GM12878 (cell line): ENCODE data around the gene CWF19L2. TPM values are rescaled to one million over a fixed set of nuclear protein-coding genes. Genes with fewer than 3 reads are reported as not detected.

ENCODE experiments used
- ATAC-seq: fragments of 200-7000 bp; cut with Tn5 transposase; 3 replicates; pipeline ENCODE4 v1.9.1; 2020; ENCODE audit warnings: mild to moderate bottlenecking, moderate library complexity
- BruUV-seq: library from RNA; stranded (reverse); fragments of 400-500 nt; replicated peaks from 2 replicates; lab custom pipeline; 2021; lab: Mats Ljungman, UMichigan
- CTCF ChIA-PET: fragments of 300-600 bp; sonication (Branson Sonifier 250); formaldehyde crosslinking; extraction: SDS; loops from one replicate; lab custom pipeline; 2021; ENCODE audit warnings: inconsistent platforms; lab: Yijun Ruan, JAX
- POLR2A ChIA-PET: fragments of 350-600 bp; formaldehyde crosslinking; extraction: SDS; loops from one replicate; lab custom pipeline; 2021; ENCODE audit warnings: inconsistent platforms; lab: Charles Lee
- RAD21 ChIA-PET: fragments of 300-600 bp; sonication (Branson Sonifier 250); formaldehyde crosslinking; loops from one replicate; lab custom pipeline; 2023; ENCODE audit warnings: antibody characterized with exemption; ENCODE audit not compliant: unreplicated experiment; lab: Charles Lee
- SMC1A ChIA-PET: fragments of 300-600 bp; sonication (Branson Sonifier 250); formaldehyde crosslinking; loops from one replicate; lab custom pipeline; 2023; ENCODE audit not compliant: unreplicated experiment, uncharacterized antibody; lab: Charles Lee
- DNase-seq: peaks from one replicate; pipeline ENCODE4 v3.0.0-alpha.2; 2011; ENCODE audit warnings: low read depth, low spot score
- FAIRE-seq: peaks from 3 replicates; lab custom pipeline; 2011; peaks lifted over from hg19 to GRCh38; lab: Jason Lieb, UNC
- H2AFZ ChIP-seq: 2 replicates; pipeline ENCODE4 v1.6.0; 2011; ENCODE audit warnings: low read depth, low read length, control low read depth; ENCODE audit not compliant: control insufficient read depth
- H3K27ac ChIP-seq: 2 replicates; pipeline ENCODE4 v1.5.1; 2011; ENCODE audit warnings: control low read depth; ENCODE audit not compliant: control insufficient read depth, insufficient read depth
- H3K27me3 ChIP-seq, 2 experiments: replicated peaks in 1 of 2; 2 replicates each; pipeline versions ENCODE4 v1.6.0 to v1.6.1; 2011; ENCODE audit warnings: low read length in 1 of 2; ENCODE audit not compliant: control insufficient read depth in 2 of 2, insufficient read depth in 2 of 2
- H3K36me3 ChIP-seq, 2 experiments: 2 replicates each; pipeline ENCODE4 v1.5.1; 2011; ENCODE audit warnings: low read length in 1 of 2; ENCODE audit not compliant: control insufficient read depth in 2 of 2, insufficient read depth in 2 of 2
- H3K4me1 ChIP-seq: 2 replicates; pipeline ENCODE4 v1.6.1; 2011; ENCODE audit warnings: mild to moderate bottlenecking, low read length, moderate library complexity, mixed read lengths; ENCODE audit not compliant: control insufficient read depth, insufficient read depth
- H3K4me2 ChIP-seq: 2 replicates; pipeline ENCODE4 v1.6.0; 2011; ENCODE audit warnings: control low read depth; ENCODE audit not compliant: control insufficient read depth, insufficient read depth
- H3K4me3 ChIP-seq: fragments of 200-600 bp; sonication (generic); 2 replicates; pipeline ENCODE4 v1.5.1; 2016
- H3K79me2 ChIP-seq: 2 replicates; pipeline ENCODE4 v1.6.0; 2011; ENCODE audit warnings: low read length; ENCODE audit not compliant: control insufficient read depth, insufficient read depth
- H3K9ac ChIP-seq: 2 replicates; pipeline ENCODE4 v1.8.0; 2011; ENCODE audit warnings: low read length, control low read depth, mixed read lengths; ENCODE audit not compliant: control insufficient read depth, insufficient read depth
- H3K9me3 ChIP-seq: replicated peaks from 3 replicates; pipeline ENCODE4 v1.5.1; 2011; ENCODE audit warnings: mild to moderate bottlenecking, low read length; ENCODE audit not compliant: control insufficient read depth, insufficient read depth
- H4K20me1 ChIP-seq: 2 replicates; pipeline ENCODE4 v1.6.0; 2011; ENCODE audit not compliant: control insufficient read depth, insufficient read depth
- CEBPB ChIP-seq, 2 experiments: fragments of 150-350 bp in 1 of 2; IDR thresholded peaks; 2 replicates each; pipeline ENCODE4 v1.6.1; 2012 to 2014; ENCODE audit warnings: low read depth in 2 of 2, low read length in 2 of 2, borderline replicate concordance in 1 of 2, inconsistent platforms in 1 of 2
- GABPA ChIP-seq: IDR thresholded peaks from 2 replicates; pipeline ENCODE4 v1.6.1; 2014; ENCODE audit warnings: antibody characterized with exemption, low read depth, mild to moderate bottlenecking, inconsistent platforms
- MTA2 ChIP-seq: fragments of 450-650 bp; IDR thresholded peaks from 2 replicates; pipeline ENCODE4 v1.6.1; 2016; ENCODE audit warnings: low read depth, mild to moderate bottlenecking, moderate library complexity
- NFIC ChIP-seq: IDR thresholded peaks from 2 replicates; pipeline ENCODE4 v1.6.1; 2012; ENCODE audit warnings: low read depth, mild to moderate bottlenecking, inconsistent platforms, low read length, moderate library complexity
- SP1 ChIP-seq: IDR thresholded peaks from one replicate; pipeline ENCODE4 v1.6.1; 2011; ENCODE audit warnings: low read depth, low read length
- SREBF1 ChIP-seq: IDR thresholded peaks from 2 replicates; pipeline ENCODE4 v1.6.1; 2012; ENCODE audit warnings: mild to moderate bottlenecking, low read length
- STAT3 ChIP-seq: IDR thresholded peaks from 2 replicates; pipeline ENCODE4 v1.6.1; 2011; ENCODE audit warnings: low read depth, low read length, improper control_type of control experiment
- TCF12 ChIP-seq: IDR thresholded peaks from 2 replicates; pipeline ENCODE4 v1.6.1; 2011; ENCODE audit warnings: low read depth, mild to moderate bottlenecking, low read length
- TCF3 ChIP-seq: IDR thresholded peaks from 2 replicates; pipeline ENCODE4 v1.6.1; 2012; ENCODE audit warnings: low read depth, mild to moderate bottlenecking, low read length, borderline replicate concordance; ENCODE audit not compliant: insufficient read depth
- WGBS: methylation state at CpG from one replicate; pipeline ENCODE4 v1.1.6; 2016; ENCODE audit warnings: low lambda C conversion rate; ENCODE audit not compliant: insufficient replicate concordance, insufficient coverage; ENCODE audit errors: missing lambda C conversion rate; 5-methylcytosine and 5-hydroxymethylcytosine counted together
- in situ Hi-C: fragments of 300-500 bp; cut with MboI; formaldehyde crosslinking; loops from 9 replicates; pipeline ENCODE4 v1.14.3; 2018; ENCODE audit warnings: mixed read lengths
- intact Hi-C: fragments of 100-400 bp; cut with micrococcal nuclease; formaldehyde crosslinking; loops from one replicate; pipeline ENCODE4 v1.14.2; 2022; ENCODE audit not compliant: unreplicated experiment
- polyA plus RNA-seq, 11 experiments: library from polyadenylated mRNA; depleted of rRNA in 4 of 11; unstranded in 6 of 11; stranded (reverse) in 5 of 11; fragments of >200 nt; fragmentation: Nextera tagmentation in 4 of 11; fragmentation: Illumina TruSeq in 1 of 11; extraction: Ambion mirVana in 4 of 11; extraction: Trizol in 1 of 11; gene quantifications; 1 replicate in 1 of 11; 2 replicates in 10 of 11; pipeline versions ENCODE4 v1.2.1 to v1.2.3, GENCODE V29; 2011 to 2016; ENCODE audit warnings: inconsistent platforms in 2 of 11, missing spikeins in 2 of 11, low read depth in 1 of 11
- total RNA-seq, 4 experiments: library from RNA; depleted of rRNA in 3 of 4; stranded (reverse); fragments of >200 nt in 3 of 4; fragmentation: Illumina TruSeq in 1 of 4; extraction: Trizol in 1 of 4; gene quantifications; 2 replicates each; pipeline versions ENCODE4 v1.2.1 to v1.2.3, GENCODE V29; 2013 to 2021
- TF ChIP-seq, protein P1 (sequence below): fragments of 450-650 bp; IDR thresholded peaks from 2 replicates; pipeline ENCODE4 v1.6.1; 2017; ENCODE audit warnings: mild to moderate bottlenecking
- TF ChIP-seq, protein P2 (sequence below): fragments of 450-650 bp; conservative IDR thresholded peaks from 2 replicates; pipeline ENCODE4 v1.6.1; 2017; ENCODE audit warnings: mild to moderate bottlenecking, moderate library complexity
- TF ChIP-seq, protein P3 (sequence below): fragments of 450-650 bp; IDR thresholded peaks from 2 replicates; pipeline ENCODE4 v1.6.1; 2016; ENCODE audit warnings: mild to moderate bottlenecking
- TF ChIP-seq, protein P4 (sequence below): fragments of 450-650 bp; IDR thresholded peaks from 2 replicates; pipeline ENCODE4 v1.6.1; 2018; ENCODE audit warnings: mild to moderate bottlenecking, low read depth, moderate library complexity; ENCODE audit not compliant: partially characterized antibody

The CWF19L2 gene
- total and polyA plus RNA-seq, 10 of the 15 experiments (the other 5 are each of a cell fraction or from before 2014, with no cell fraction given): 4.5 to 18.8 (median 7.2) TPM

DNA sequence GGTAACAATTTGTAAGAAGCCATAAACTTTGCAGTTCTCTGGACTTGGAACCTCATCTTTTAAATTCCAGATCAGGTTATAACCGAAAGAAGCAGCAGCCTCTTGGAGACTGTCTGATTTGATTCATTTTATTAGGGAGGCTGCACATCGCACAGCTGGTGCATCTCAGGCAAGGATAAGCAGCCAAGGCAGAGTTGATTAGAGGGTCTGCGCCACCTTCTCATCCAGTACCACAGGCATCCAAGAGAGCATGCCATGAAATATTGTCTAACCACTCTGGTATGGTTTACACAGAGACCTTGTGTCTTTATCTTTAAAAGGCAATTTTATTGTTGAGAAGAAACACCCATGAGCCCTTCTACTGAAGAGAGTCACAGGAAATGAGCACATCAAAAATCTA lies 16.2 kb upstream of the CWF19L2 start (continued):
- TF ChIP-seq, protein P1, sequence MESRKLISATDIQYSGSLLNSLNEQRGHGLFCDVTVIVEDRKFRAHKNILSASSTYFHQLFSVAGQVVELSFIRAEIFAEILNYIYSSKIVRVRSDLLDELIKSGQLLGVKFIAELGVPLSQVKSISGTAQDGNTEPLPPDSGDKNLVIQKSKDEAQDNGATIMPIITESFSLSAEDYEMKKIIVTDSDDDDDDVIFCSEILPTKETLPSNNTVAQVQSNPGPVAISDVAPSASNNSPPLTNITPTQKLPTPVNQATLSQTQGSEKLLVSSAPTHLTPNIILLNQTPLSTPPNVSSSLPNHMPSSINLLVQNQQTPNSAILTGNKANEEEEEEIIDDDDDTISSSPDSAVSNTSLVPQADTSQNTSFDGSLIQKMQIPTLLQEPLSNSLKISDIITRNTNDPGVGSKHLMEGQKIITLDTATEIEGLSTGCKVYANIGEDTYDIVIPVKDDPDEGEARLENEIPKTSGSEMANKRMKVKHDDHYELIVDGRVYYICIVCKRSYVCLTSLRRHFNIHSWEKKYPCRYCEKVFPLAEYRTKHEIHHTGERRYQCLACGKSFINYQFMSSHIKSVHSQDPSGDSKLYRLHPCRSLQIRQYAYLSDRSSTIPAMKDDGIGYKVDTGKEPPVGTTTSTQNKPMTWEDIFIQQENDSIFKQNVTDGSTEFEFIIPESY: no peak
- no peak for TF ChIP-seq SP1
- TF ChIP-seq NFIC: no peak
- no peak for TF ChIP-seq STAT3
- TF ChIP-seq TCF12: no peak

DNA sequence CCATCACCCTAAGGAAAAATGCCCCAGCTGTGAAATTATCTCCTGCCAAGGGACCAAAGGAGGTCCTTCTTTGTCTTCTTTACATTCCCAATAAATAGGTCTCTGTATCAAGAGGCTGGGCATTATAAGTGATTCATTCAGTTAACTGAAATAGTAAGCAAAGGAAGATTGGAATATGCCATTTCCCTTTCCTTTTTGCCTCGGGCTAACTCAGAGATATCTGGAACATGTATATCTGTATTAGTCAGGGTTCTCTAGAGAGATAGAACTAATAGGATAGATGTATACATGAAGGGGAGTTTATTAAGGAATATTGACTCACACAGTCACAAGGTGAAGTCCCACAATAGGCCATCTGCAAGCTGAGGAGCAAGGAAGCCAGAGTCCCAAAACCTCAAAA lies 15.3 kb upstream of the CWF19L2 start:
- Histone ChIP-seq H3K79me2 (no peaks in the 10 kb centered on the region), H3K9me3 (no peaks in the 10 kb centered on the region), H4K20me1 (no peaks in the 10 kb centered on the region), H3K4me3 (no peak overlapping the region), H3K4me2 (no peak overlapping the region), H2AFZ (no peak overlapping the region), H3K27ac (no peak overlapping the region), H3K4me1 (no peaks in the 10 kb centered on the region), H3K36me3 (no peaks in the 10 kb centered on the region), H3K27me3 (no peaks in the 10 kb centered on the region; a peak in 1 of 4 replicates), H3K9ac (no peak overlapping the region)
- ChIA-PET RAD21 (no interaction called here), POLR2A (no interaction called here), CTCF (no interaction called here), SMC1A (no interaction called here)
- ATAC-seq (no peak), FAIRE-seq (no peak), DNase-seq (no peak)
- intact Hi-C loops (no loop called here), in situ Hi-C loops (no loop called here)
- BruUV-seq: no TSS peak
- 13% methylated on average over 1 of the region's 1 CpG for WGBS
- TF ChIP-seq SREBF1 (no peak), CEBPB (IDR thresholded peaks at IDR 0.05; ENCODE audit: borderline replicate concordance in 1 of 2, low read depth in 2 of 2, low read length in 2 of 2) (no peak), GABPA (no peak), MTA2 (no peak), TCF3 (no peak)
- TF ChIP-seq, protein P2, sequence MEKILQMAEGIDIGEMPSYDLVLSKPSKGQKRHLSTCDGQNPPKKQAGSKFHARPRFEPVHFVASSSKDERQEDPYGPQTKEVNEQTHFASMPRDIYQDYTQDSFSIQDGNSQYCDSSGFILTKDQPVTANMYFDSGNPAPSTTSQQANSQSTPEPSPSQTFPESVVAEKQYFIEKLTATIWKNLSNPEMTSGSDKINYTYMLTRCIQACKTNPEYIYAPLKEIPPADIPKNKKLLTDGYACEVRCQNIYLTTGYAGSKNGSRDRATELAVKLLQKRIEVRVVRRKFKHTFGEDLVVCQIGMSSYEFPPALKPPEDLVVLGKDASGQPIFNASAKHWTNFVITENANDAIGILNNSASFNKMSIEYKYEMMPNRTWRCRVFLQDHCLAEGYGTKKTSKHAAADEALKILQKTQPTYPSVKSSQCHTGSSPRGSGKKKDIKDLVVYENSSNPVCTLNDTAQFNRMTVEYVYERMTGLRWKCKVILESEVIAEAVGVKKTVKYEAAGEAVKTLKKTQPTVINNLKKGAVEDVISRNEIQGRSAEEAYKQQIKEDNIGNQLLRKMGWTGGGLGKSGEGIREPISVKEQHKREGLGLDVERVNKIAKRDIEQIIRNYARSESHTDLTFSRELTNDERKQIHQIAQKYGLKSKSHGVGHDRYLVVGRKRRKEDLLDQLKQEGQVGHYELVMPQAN: no peak
- TF ChIP-seq, protein P3, sequence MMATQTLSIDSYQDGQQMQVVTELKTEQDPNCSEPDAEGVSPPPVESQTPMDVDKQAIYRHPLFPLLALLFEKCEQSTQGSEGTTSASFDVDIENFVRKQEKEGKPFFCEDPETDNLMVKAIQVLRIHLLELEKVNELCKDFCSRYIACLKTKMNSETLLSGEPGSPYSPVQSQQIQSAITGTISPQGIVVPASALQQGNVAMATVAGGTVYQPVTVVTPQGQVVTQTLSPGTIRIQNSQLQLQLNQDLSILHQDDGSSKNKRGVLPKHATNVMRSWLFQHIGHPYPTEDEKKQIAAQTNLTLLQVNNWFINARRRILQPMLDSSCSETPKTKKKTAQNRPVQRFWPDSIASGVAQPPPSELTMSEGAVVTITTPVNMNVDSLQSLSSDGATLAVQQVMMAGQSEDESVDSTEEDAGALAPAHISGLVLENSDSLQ: no peak
- TF ChIP-seq, protein P4, sequence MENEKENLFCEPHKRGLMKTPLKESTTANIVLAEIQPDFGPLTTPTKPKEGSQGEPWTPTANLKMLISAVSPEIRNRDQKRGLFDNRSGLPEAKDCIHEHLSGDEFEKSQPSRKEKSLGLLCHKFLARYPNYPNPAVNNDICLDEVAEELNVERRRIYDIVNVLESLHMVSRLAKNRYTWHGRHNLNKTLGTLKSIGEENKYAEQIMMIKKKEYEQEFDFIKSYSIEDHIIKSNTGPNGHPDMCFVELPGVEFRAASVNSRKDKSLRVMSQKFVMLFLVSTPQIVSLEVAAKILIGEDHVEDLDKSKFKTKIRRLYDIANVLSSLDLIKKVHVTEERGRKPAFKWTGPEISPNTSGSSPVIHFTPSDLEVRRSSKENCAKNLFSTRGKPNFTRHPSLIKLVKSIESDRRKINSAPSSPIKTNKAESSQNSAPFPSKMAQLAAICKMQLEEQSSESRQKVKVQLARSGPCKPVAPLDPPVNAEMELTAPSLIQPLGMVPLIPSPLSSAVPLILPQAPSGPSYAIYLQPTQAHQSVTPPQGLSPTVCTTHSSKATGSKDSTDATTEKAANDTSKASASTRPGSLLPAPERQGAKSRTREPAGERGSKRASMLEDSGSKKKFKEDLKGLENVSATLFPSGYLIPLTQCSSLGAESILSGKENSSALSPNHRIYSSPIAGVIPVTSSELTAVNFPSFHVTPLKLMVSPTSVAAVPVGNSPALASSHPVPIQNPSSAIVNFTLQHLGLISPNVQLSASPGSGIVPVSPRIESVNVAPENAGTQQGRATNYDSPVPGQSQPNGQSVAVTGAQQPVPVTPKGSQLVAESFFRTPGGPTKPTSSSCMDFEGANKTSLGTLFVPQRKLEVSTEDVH: no peak
